Endothelial cell of umbilical vein (primary cell): ENCODE data around the gene INPP5A. TPM values are rescaled to one million over a fixed set of nuclear protein-coding genes. Genes with fewer than 3 reads are reported as not detected.

Experiments
- BruUV-seq: library from RNA; stranded (reverse); fragments of 400-500 nt; replicated peaks from 2 replicates; lab custom pipeline; 2021; lab: Mats Ljungman, UMichigan
- CTCF ChIA-PET: fragments of 300-600, 350-600 bp; sonication (Branson Sonifier 250); formaldehyde crosslinking; loops from one replicate; lab custom pipeline; 2021; ENCODE audit warnings: antibody characterized with exemption, inconsistent platforms; lab: Charles Lee
- POLR2A ChIA-PET: fragments of 300-600, 350-600 bp; sonication (Branson Sonifier 250); formaldehyde crosslinking; loops from one replicate; lab custom pipeline; 2021; ENCODE audit warnings: antibody characterized with exemption, inconsistent platforms; lab: Charles Lee
- DNase-seq: peaks from one replicate; pipeline ENCODE4 v3.0.0-alpha.2; 2011; ENCODE audit warnings: low read depth, low spot score
- FAIRE-seq: peaks from 2 replicates; lab custom pipeline; 2011; peaks lifted over from hg19 to GRCh38; lab: Jason Lieb, UNC
- H2AFZ ChIP-seq: 2 replicates; pipeline ENCODE4 v1.6.0; 2012; ENCODE audit warnings: low read depth, low read length, control low read depth, inconsistent platforms
- H3K27ac ChIP-seq: 2 replicates; pipeline ENCODE4 v1.5.1; 2011; ENCODE audit warnings: low read depth, mild to moderate bottlenecking, control low read depth, low read length, moderate library complexity; ENCODE audit not compliant: insufficient read depth
- H3K27me3 ChIP-seq, 2 experiments: 2 replicates each; pipeline versions ENCODE4 v1.6.0 to v1.6.1; 2011; ENCODE audit warnings: low read length in 2 of 2, mixed read lengths in 1 of 2; ENCODE audit not compliant: control insufficient read depth in 2 of 2, insufficient read depth in 2 of 2
- H3K36me3 ChIP-seq, 2 experiments: 2 replicates in 1 of 2; 3 replicates in 1 of 2; pipeline ENCODE4 v1.5.1; 2011; ENCODE audit warnings: low read length in 2 of 2, mild to moderate bottlenecking in 1 of 2, moderate library complexity in 1 of 2; ENCODE audit not compliant: control insufficient read depth in 2 of 2, insufficient read depth in 2 of 2; ENCODE audit errors: extremely low read depth in 1 of 2
- H3K4me1 ChIP-seq: 3 replicates; pipeline ENCODE4 v1.5.1; 2011; ENCODE audit warnings: mild to moderate bottlenecking, low read length; ENCODE audit not compliant: control insufficient read depth, insufficient read depth; ENCODE audit errors: extremely low read depth
- H3K4me2 ChIP-seq: 2 replicates; pipeline ENCODE4 v1.6.1; 2011; ENCODE audit warnings: low read length, control low read depth, mixed read lengths; ENCODE audit not compliant: insufficient read depth
- H3K4me3 ChIP-seq, 3 experiments: fragments of 200-600 bp in 1 of 3; sonication (generic), shearing (Covaris generic) in 1 of 3; replicated peaks in 1 of 3; 2 replicates each; pipeline ENCODE4 v1.5.1; 2011 to 2016; ENCODE audit warnings: control low read depth in 3 of 3, low read length in 3 of 3, mild to moderate bottlenecking in 2 of 3, inconsistent platforms in 1 of 3, low read depth in 1 of 3, moderate library complexity in 1 of 3; ENCODE audit not compliant: insufficient read depth in 1 of 3
- H3K79me2 ChIP-seq: 2 replicates; pipeline ENCODE4 v1.6.0; 2012; ENCODE audit warnings: low read length, inconsistent platforms; ENCODE audit not compliant: control insufficient read depth, insufficient read depth
- H3K9ac ChIP-seq: replicated peaks from 2 replicates; pipeline ENCODE3; 2011; ENCODE audit warnings: low read length, control low read depth; ENCODE audit not compliant: insufficient read depth; ENCODE audit errors: extremely low read depth
- H3K9me1 ChIP-seq: replicated peaks from 3 replicates; pipeline ENCODE4 v1.6.0; 2011; ENCODE audit warnings: mild to moderate bottlenecking, low read length; ENCODE audit not compliant: control insufficient read depth, insufficient read depth; ENCODE audit errors: extremely low read depth
- H3K9me3 ChIP-seq: replicated peaks from 2 replicates; pipeline ENCODE4 v1.5.1; 2012; ENCODE audit warnings: low read length, inconsistent platforms; ENCODE audit not compliant: control insufficient read depth, insufficient read depth
- H4K20me1 ChIP-seq: replicated peaks from 2 replicates; pipeline ENCODE3; 2011; ENCODE audit warnings: mild to moderate bottlenecking, low read length; ENCODE audit not compliant: control insufficient read depth, insufficient read depth; ENCODE audit errors: extremely low read depth
- EZH2 ChIP-seq: IDR thresholded peaks from 2 replicates; pipeline ENCODE4 v1.6.1; 2012; ENCODE audit warnings: borderline replicate concordance, low read depth, mild to moderate bottlenecking, moderate library complexity, low read length, inconsistent platforms; ENCODE audit not compliant: severe bottlenecking
- FOS ChIP-seq: IDR thresholded peaks from 2 replicates; pipeline ENCODE4 v1.6.1; 2011; ENCODE audit warnings: mild to moderate bottlenecking, low read length, moderate library complexity, borderline replicate concordance; ENCODE audit not compliant: insufficient read depth
- GATA2 ChIP-seq: IDR thresholded peaks from 2 replicates; pipeline ENCODE4 v1.7.0; 2011; ENCODE audit warnings: low read depth, mild to moderate bottlenecking, moderate library complexity, mixed read lengths, low read length; ENCODE audit not compliant: insufficient read length, insufficient read depth
- JUN ChIP-seq: IDR thresholded peaks from 2 replicates; pipeline ENCODE4 v1.6.1; 2011; ENCODE audit warnings: borderline replicate concordance, low read depth; ENCODE audit not compliant: insufficient read length, insufficient read depth
- MAX ChIP-seq: IDR thresholded peaks from 2 replicates; pipeline ENCODE4 v1.6.1; 2011; ENCODE audit not compliant: insufficient read depth, insufficient read length
- MYC ChIP-seq: IDR thresholded peaks from one replicate; pipeline ENCODE4 v1.6.1; 2011; ENCODE audit warnings: mild to moderate bottlenecking, low read depth, low read length
- POLR2A ChIP-seq: IDR thresholded peaks from 2 replicates; pipeline ENCODE4 v1.6.1; 2012; ENCODE audit warnings: low read depth, mild to moderate bottlenecking, control low read depth, low read length
- POLR2AphosphoS5 ChIP-seq: IDR thresholded peaks from 2 replicates; pipeline ENCODE4 v1.6.1; 2012; ENCODE audit warnings: low read depth, mild to moderate bottlenecking, control low read depth, low read length, moderate library complexity; ENCODE audit not compliant: insufficient read depth
- dilution Hi-C: fragments of 300-500 bp; cut with MboI; formaldehyde crosslinking; loops from one replicate; pipeline ENCODE4 v1.15.0; 2019; ENCODE audit warnings: low sequenced_read_pairs; ENCODE audit not compliant: extremely low pct_ligation_motif_present
- intact Hi-C: fragments of 100-400 bp; cut with micrococcal nuclease; formaldehyde crosslinking; loops from one replicate; pipeline ENCODE4 v1.10.0; 2022
- polyA plus RNA-seq, 4 experiments: library from polyadenylated mRNA; depleted of rRNA in 3 of 4; stranded (reverse) in 3 of 4; unstranded in 1 of 4; fragments of >200 nt; gene quantifications; 2 replicates each; pipeline versions ENCODE4 v1.2.1 to v1.2.3, GENCODE V29; 2011 to 2012; ENCODE audit warnings: missing spikeins in 1 of 4
- total RNA-seq: library from RNA; stranded (reverse); gene quantifications from 2 replicates; pipeline ENCODE4 v1.2.3, GENCODE V29; 2021
- TF ChIP-seq, protein P1 (sequence below), 2 donors: IDR thresholded peaks; 1 replicate in 1 of 2; 2 replicates in 1 of 2; pipeline ENCODE4 v1.5.1; 2011; ENCODE audit warnings: low read length in 2 of 2, mild to moderate bottlenecking in 2 of 2, moderate library complexity in 2 of 2, control low read depth in 1 of 2, inconsistent platforms in 1 of 2, low read depth in 1 of 2; ENCODE audit not compliant: insufficient read depth in 1 of 2; ENCODE audit errors: extremely low read depth in 1 of 2

INPP5A gene
- total and polyA plus RNA-seq, 2 donors (not counting 3 experiments of a cell fraction or from before 2014, with no cell fraction given), result 22.9 to 33.2 TPM

- intact Hi-C loops (no loop called here), dilution Hi-C loops (no loop called here)
- CTCF ChIA-PET, result no interaction called here
- Histone ChIP-seq H3K27me3 (no peaks in the 10 kb centered on the region), H3K4me3 (no peak overlapping the region), H3K9me3 (no peaks in the 10 kb centered on the region), H4K20me1 (peaks cover 6% of the 10 kb centered on the region), H3K79me2 (peaks cover 1% of the 10 kb centered on the region), H3K4me1 (no peaks in the 10 kb centered on the region), H3K36me3 (no peaks in the 10 kb centered on the region), H3K9me1 (no peaks in the 10 kb centered on the region), H2AFZ (no peak overlapping the region), H3K27ac (no peak overlapping the region), H3K9ac (no peak overlapping the region), H3K4me2 (no peak overlapping the region)
- POLR2A ChIA-PET, result no interaction called here
- BruUV-seq, result no TSS peak
- TF ChIP-seq JUN, result no peak
- no peak for TF ChIP-seq POLR2AphosphoS5
- TF ChIP-seq EZH2, result no peak
- FAIRE-seq, result no peak
- DNase-seq, result no peak
These were observed 28.1 kb downstream of the INPP5A start for GRCh38 chr10:132565516-132566209.

- Histone ChIP-seq H3K9me1 (no peaks in the 10 kb centered on the region), H3K36me3 (no peaks in the 10 kb centered on the region), H3K9me3 (no peaks in the 10 kb centered on the region), H3K27me3 (no peaks in the 10 kb centered on the region), H2AFZ (no peak overlapping the region), H4K20me1 (peaks cover 6% of the 10 kb centered on the region), H3K4me2 (no peak overlapping the region), H3K4me1 (peaks cover 6% of the 10 kb centered on the region), H3K9ac (no peak overlapping the region), H3K79me2 (no peaks in the 10 kb centered on the region), H3K4me3 (no peak overlapping the region), H3K27ac (no peak overlapping the region)
- no peak for FAIRE-seq
- CTCF ChIA-PET, result no interaction called here
- POLR2A ChIA-PET, result no interaction called here
- no peak for DNase-seq
- intact Hi-C loops (no loop called here), dilution Hi-C loops (no loop called here)
- TF ChIP-seq POLR2AphosphoS5 (no peak), MAX (no peak), POLR2A (no peak), FOS (no peak), JUN (no peak), EZH2 (no peak), MYC (no peak), GATA2 (no peak)
- TF ChIP-seq, protein P1, sequence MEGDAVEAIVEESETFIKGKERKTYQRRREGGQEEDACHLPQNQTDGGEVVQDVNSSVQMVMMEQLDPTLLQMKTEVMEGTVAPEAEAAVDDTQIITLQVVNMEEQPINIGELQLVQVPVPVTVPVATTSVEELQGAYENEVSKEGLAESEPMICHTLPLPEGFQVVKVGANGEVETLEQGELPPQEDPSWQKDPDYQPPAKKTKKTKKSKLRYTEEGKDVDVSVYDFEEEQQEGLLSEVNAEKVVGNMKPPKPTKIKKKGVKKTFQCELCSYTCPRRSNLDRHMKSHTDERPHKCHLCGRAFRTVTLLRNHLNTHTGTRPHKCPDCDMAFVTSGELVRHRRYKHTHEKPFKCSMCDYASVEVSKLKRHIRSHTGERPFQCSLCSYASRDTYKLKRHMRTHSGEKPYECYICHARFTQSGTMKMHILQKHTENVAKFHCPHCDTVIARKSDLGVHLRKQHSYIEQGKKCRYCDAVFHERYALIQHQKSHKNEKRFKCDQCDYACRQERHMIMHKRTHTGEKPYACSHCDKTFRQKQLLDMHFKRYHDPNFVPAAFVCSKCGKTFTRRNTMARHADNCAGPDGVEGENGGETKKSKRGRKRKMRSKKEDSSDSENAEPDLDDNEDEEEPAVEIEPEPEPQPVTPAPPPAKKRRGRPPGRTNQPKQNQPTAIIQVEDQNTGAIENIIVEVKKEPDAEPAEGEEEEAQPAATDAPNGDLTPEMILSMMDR (IDR thresholded peaks at IDR 0.05; ENCODE audit: extremely low read depth in 1 of 2, insufficient read depth in 1 of 2, low read depth in 1 of 2, low read length in 2 of 2), result no peak
- BruUV-seq, result no TSS peak
These were observed 29.3 kb downstream of the INPP5A start for GRCh38 chr10:132566892-132567291.
